ENCODE data around the gene MDFIC2. TPM values are rescaled to one million over a fixed set of nuclear protein-coding genes. Genes with fewer than 3 reads are reported as not detected.
A peak's percentile ranks its signal among the peaks of the same experiment; 100 is the strongest.

MDFIC2 gene
- polyA plus RNA-seq, 2 of the 4 experiments (the other 2 are of a cell fraction), result not detected

DNA sequence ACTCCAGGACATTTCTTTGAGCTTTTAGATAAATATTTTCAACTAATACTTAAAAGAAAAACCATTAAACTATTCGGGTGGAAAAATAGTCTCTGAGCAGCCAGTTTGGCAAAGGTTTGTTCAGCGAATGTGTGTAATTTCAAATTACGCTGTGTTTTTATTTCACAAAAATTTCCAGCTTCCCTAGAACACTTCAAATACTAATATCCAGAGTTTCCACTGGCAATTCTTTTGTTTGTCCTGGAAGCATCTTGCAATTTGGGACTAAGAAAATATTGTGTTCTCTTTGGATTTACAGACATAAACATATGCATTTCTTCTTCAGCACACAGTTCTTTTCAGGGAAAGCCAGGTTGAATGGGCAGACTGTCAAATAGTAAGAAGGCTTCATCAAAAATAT lies 61.9 kb downstream of the MDFIC2 start (continued):
- TF ChIP-seq, protein P1, sequence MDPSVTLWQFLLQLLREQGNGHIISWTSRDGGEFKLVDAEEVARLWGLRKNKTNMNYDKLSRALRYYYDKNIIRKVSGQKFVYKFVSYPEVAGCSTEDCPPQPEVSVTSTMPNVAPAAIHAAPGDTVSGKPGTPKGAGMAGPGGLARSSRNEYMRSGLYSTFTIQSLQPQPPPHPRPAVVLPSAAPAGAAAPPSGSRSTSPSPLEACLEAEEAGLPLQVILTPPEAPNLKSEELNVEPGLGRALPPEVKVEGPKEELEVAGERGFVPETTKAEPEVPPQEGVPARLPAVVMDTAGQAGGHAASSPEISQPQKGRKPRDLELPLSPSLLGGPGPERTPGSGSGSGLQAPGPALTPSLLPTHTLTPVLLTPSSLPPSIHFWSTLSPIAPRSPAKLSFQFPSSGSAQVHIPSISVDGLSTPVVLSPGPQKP (IDR thresholded peaks at IDR 0.05; ENCODE audit: low read depth, low read length), result no peak

DNA sequence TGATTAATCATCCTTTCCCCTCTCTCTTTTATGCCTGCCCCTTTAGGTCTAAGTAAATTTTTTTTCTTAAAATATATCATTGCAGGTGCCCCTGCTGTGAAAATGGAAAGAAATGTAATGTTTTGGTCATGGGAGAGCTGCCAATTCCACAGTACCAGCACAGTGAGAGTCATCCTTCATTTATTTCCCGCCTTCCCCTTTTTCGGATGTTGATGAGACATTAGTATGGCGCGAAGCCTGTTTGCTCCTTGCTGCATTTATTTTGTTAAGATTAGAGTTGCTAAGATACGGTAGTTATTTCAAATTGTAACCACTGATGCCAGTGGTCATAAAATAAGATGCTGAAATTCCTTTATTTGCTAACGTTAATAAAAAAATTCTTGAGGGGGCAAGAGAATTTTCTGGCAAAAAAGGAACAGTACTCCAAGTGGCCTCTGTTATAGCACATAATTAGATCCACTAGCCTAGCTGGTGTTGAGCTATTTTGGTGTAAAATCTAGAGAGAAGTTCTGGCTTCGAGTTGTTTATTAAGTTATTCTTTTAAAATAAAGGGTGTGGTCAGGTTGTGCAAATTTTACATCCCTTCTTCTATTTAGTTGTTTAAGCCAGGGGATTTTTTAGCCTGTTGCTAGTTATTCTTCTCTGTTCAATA lies 62.8 kb downstream of the MDFIC2 start:
- ATAC-seq (peak; percentile 68 to 84; a peak in 5 of 6 replicates), FAIRE-seq (no peak), DNase-seq (ENCODE audit: low read depth in 1 of 2, low spot score in 1 of 2) (peak; percentile 13 to 73)
- peak overlapping the region; percentile 33 to 47; a peak in 3 of 6 replicates for H3K27ac ChIP-seq
- peaks cover 18% of the 10 kb centered on the region; the same call in 2 of the 3 replicates for H3K4me1 ChIP-seq
- ChIA-PET POLR2A (interaction anchor here (1.3 kb wide), 1 partner anchor 32 kb away, joined by 3 read pairs; no protein-coding TSS in a partner anchor), CTCF (interaction anchor here (1.0 to 1.5 kb wide), 3 partner anchors 8 to 129 kb away, joined by 3 read pairs; no protein-coding TSS in a partner anchor)
- H3K4me3 ChIP-seq, result no peak overlapping the region
- 35% methylated on average over 7 of the region's 7 CpGs for WGBS (ENCODE audit: missing lambda C conversion rate)
- TF ChIP-seq PHF8 (IDR thresholded peaks at IDR 0.05; ENCODE audit: borderline replicate concordance, low read depth) (no peak), GATA3 (IDR thresholded peaks at IDR 0.05; ENCODE audit: borderline replicate concordance) (peak; percentile 72), EHF (CRISPR knock-in tag; IDR thresholded peaks at IDR 0.05) (no peak), EP300 (IDR thresholded peaks at IDR 0.05) (peak in 1 of 2 experiments; percentile 34; a peak in 1 of 5 replicates), FOSL2 (IDR thresholded peaks at IDR 0.05) (no peak), FOSL2 (CRISPR knock-in tag; IDR thresholded peaks at IDR 0.05) (peak; percentile 54)
- TF ChIP-seq, protein P2, sequence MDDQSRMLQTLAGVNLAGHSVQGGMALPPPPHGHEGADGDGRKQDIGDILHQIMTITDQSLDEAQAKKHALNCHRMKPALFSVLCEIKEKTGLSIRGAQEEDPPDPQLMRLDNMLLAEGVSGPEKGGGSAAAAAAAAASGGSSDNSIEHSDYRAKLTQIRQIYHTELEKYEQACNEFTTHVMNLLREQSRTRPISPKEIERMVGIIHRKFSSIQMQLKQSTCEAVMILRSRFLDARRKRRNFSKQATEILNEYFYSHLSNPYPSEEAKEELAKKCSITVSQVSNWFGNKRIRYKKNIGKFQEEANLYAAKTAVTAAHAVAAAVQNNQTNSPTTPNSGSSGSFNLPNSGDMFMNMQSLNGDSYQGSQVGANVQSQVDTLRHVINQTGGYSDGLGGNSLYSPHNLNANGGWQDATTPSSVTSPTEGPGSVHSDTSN (IDR thresholded peaks at IDR 0.05), result 0 out of 2 replicates have a peak, but pooled peaks have one; percentile 11
- TF ChIP-seq, protein P3, sequence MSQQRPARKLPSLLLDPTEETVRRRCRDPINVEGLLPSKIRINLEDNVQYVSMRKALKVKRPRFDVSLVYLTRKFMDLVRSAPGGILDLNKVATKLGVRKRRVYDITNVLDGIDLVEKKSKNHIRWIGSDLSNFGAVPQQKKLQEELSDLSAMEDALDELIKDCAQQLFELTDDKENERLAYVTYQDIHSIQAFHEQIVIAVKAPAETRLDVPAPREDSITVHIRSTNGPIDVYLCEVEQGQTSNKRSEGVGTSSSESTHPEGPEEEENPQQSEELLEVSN (IDR thresholded peaks at IDR 0.05; ENCODE audit: borderline replicate concordance, low read depth), result peak; percentile 66; the same call in 1 of the 2 replicates
- TF ChIP-seq, protein P4, sequence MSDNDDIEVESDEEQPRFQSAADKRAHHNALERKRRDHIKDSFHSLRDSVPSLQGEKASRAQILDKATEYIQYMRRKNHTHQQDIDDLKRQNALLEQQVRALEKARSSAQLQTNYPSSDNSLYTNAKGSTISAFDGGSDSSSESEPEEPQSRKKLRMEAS (IDR thresholded peaks at IDR 0.05), result peak; percentile 60
- H3K4me2 ChIP-seq, result peak overlapping the region; percentile 29
- peaks cover 7% of the 10 kb centered on the region; the same call in 1 of the 3 replicates for H3K9me3 ChIP-seq

DNA sequence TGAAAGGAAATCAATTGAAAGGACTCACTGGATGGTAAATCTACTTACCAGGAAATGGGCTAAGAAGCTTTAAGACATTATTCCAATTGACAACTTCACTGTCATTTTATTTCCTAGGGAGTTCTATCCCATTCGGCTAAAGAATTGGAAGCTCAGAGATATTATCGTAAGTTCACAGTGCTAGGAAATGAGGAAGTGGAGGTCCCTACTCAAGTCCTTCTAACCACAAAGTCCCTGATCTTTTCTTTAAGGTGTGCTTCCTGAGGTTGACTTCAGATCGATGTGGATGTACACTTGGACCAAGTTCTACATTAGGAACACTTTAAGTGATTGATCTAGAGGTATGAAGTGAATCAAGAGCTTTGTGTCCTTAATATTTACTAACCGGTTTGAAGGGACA lies 63.6 kb downstream of the MDFIC2 start:
- Histone ChIP-seq H3K27ac (peak overlapping the region in 1 of 2 experiments; percentile 47; a peak in 4 of 6 replicates), H3K4me3 (no peak overlapping the region), H3K4me1 (peaks cover 18% of the 10 kb centered on the region; the same call in 2 of the 3 replicates), H3K4me2 (no peak overlapping the region), H3K9me3 (peaks cover 7% of the 10 kb centered on the region; the same call in 1 of the 3 replicates)
- ChIA-PET POLR2A (interaction anchor here (1.3 kb wide), 1 partner anchor 33 kb away, joined by 3 read pairs; no protein-coding TSS in a partner anchor), CTCF (interaction anchor here (0.7 to 1.5 kb wide), 4 partner anchors 9 to 128 kb away, joined by 3 read pairs; no protein-coding TSS in a partner anchor)
- WGBS (ENCODE audit: missing lambda C conversion rate), result 82% methylated on average over 4 of the region's 4 CpGs
- DNase-seq (ENCODE audit: low read depth in 1 of 2, low spot score in 1 of 2) (no peak), FAIRE-seq (no peak), ATAC-seq (no peak)
- no peak for TF ChIP-seq GATA3 (IDR thresholded peaks at IDR 0.05; ENCODE audit: borderline replicate concordance)
- no peak for TF ChIP-seq HDAC2 (IDR thresholded peaks at IDR 0.05)
- TF ChIP-seq EHF (CRISPR knock-in tag; IDR thresholded peaks at IDR 0.05), result no peak
- no peak for TF ChIP-seq RARB (CRISPR knock-in tag; IDR thresholded peaks at IDR 0.05)

DNA sequence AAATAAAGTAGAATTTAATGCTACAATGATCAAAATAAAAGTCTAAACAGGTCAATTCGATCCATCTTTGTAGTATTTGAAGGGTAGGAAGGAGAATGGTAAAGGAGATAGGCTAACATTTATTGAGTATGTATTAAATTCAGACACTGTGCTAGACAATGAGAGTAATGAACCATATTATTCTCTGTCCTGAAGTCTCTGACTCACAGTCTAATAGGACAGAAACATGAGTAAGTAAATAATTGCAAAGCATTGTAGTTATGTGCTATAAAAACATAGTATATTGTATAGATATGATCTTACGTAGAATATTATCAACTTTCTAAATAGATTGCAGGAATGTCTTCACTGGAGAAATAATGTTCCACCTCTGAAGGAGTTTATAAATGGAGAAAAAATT lies 64.5 kb downstream of the MDFIC2 start:
- Histone ChIP-seq H3K27ac (no peak overlapping the region; a peak in 1 of 6 replicates), H3K4me2 (no peak overlapping the region; the same call in 2 of the 3 replicates), H3K4me3 (no peak overlapping the region), H3K9me3 (peaks cover 7% of the 10 kb centered on the region; the same call in 1 of the 3 replicates), H3K4me1 (peaks cover 18% of the 10 kb centered on the region; the same call in 2 of the 3 replicates)
- TF ChIP-seq NPAS2 (CRISPR knock-in tag; IDR thresholded peaks at IDR 0.05; ENCODE audit: borderline replicate concordance) (no peak), GATA3 (IDR thresholded peaks at IDR 0.05; ENCODE audit: borderline replicate concordance) (0 out of 2 replicates have a peak, but pooled peaks have one; percentile 18)
- ChIA-PET CTCF (no interaction called here), POLR2A (no interaction called here)
- FAIRE-seq, result peak; percentile 59
- ATAC-seq, result peak in 1 of 2 experiments; percentile 54; a peak in 1 of 6 replicates
- 34% methylated on average over 2 of the region's 2 CpGs for WGBS (ENCODE audit: missing lambda C conversion rate)
- peak in 1 of 2 experiments; percentile 5 for DNase-seq (ENCODE audit: low read depth in 1 of 2, low spot score in 1 of 2)
